WERI-Rb-1 (cell line): Measurements from ENCODE around the gene CXCR4.
"Not testable (repeated sequence)": the region's sequence is repeated elsewhere in the genome, so short reads cannot be mapped to it uniquely, and the experiment has no call there.

Source experiments
- DNase-seq: peaks from one replicate; pipeline ENCODE4 v3.0.0-alpha.2; 2020
- H3K27ac ChIP-seq: fragments of 250-450 bp; sonication (Bioruptor Pico); 2 replicates; pipeline ENCODE4 v1.5.1; 2020; ENCODE audit warnings: mild to moderate bottlenecking, moderate library complexity
- H3K27me3 ChIP-seq: fragments of 250-450 bp; sonication (Bioruptor Pico); 2 replicates; pipeline ENCODE4 v1.5.1; 2021; ENCODE audit warnings: mild to moderate bottlenecking, low read depth, moderate library complexity; ENCODE audit not compliant: insufficient read depth, severe bottlenecking
- H3K36me3 ChIP-seq: fragments of 250-450 bp; sonication (Bioruptor Pico); 2 replicates; pipeline ENCODE4 v1.5.1; 2020; ENCODE audit warnings: mild to moderate bottlenecking, moderate library complexity
- H3K4me3 ChIP-seq: 2 replicates; pipeline ENCODE4 v1.5.1; 2011; ENCODE audit warnings: low read depth, mild to moderate bottlenecking, control low read depth, low read length
- H3K9me3 ChIP-seq: fragments of 250-450 bp; sonication (Bioruptor Pico); 2 replicates; pipeline ENCODE4 v1.5.1; 2021; ENCODE audit warnings: mild to moderate bottlenecking, moderate library complexity; ENCODE audit not compliant: severe bottlenecking
- TF ChIP-seq, protein P1 (sequence below): IDR thresholded peaks from 2 replicates; pipeline ENCODE4 v1.5.1; 2011; ENCODE audit warnings: low read depth, mild to moderate bottlenecking, control low read depth, inconsistent platforms, low read length

Gene CXCR4

DNA sequence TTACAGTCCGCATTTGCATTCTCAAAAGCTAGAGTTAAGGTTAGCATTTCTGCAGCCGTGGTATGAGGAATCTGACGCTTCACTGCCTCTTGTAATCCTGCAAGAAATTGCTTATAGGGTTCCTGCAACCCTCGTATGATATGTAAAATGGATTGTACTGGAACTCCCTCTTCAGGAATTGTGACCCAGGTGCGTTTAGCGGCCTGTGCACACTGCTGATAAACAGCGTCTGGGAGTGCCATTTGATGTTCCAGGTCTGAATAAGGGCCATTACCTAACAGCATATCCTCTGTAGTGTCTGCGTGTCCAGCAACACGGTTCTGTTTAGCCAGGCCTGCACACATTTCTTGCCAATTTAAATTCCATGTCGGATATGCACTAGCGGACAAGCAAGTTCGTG is 42.5 kb downstream of the CXCR4 start:
- no peak overlapping the region for H3K27ac ChIP-seq
- no peak for DNase-seq
- H3K27me3 ChIP-seq, result no peaks in the 10 kb centered on the region
- TF ChIP-seq, protein P1, sequence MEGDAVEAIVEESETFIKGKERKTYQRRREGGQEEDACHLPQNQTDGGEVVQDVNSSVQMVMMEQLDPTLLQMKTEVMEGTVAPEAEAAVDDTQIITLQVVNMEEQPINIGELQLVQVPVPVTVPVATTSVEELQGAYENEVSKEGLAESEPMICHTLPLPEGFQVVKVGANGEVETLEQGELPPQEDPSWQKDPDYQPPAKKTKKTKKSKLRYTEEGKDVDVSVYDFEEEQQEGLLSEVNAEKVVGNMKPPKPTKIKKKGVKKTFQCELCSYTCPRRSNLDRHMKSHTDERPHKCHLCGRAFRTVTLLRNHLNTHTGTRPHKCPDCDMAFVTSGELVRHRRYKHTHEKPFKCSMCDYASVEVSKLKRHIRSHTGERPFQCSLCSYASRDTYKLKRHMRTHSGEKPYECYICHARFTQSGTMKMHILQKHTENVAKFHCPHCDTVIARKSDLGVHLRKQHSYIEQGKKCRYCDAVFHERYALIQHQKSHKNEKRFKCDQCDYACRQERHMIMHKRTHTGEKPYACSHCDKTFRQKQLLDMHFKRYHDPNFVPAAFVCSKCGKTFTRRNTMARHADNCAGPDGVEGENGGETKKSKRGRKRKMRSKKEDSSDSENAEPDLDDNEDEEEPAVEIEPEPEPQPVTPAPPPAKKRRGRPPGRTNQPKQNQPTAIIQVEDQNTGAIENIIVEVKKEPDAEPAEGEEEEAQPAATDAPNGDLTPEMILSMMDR, result peak; percentile 18; the same call in 1 of the 2 replicates
- no peaks in the 10 kb centered on the region for H3K36me3 ChIP-seq
- H3K4me3 ChIP-seq, result no peak overlapping the region
- no peaks in the 10 kb centered on the region for H3K9me3 ChIP-seq

DNA sequence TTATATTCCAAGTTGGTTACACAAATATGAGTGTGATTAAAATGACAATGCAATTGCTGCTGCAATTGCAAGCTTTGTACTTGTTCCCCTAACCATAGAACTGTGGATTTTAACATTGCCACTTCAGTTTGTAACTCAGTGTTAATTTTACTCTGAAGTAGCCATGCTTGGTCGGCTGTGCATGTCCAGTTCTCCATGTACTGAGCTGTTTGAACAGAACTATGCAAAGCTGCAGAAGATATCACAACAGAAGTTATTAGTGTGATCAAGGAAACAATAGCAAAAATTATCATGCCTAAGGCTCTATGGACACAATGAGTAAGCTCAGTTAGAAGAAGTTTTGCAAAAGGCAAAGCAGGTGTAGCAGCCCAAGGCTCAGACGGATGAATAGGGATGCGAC is 45.3 kb downstream of the CXCR4 start:
- no peak for DNase-seq
- TF ChIP-seq, protein P1, result no peak

DNA sequence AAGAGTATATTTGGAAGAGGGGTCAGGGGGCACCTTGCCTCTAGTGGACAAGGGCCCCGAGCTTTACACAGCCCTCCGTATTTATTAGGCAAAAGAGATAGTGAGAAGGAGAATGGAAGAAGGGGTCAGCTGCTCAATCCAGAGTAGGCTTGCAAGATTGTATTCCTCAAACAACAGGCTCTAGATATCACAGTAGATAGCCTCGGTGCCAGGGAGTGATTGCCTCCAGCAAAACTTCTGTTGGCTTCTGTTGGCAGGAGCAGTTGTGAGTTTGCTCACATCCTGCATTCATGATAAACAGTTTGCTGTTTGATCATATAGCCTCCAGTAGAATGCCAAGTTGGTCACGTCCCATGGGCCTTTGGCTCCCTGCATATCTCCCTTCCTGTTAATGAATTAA is 46.1 kb downstream of the CXCR4 start:
- H3K27ac ChIP-seq, H3K4me3 ChIP-seq, H3K27me3 ChIP-seq, DNase-seq, H3K9me3 ChIP-seq, H3K36me3 ChIP-seq: not testable (repeated sequence)

More for the DNA sequence above, 45.3 kb downstream of the CXCR4 start:
- Histone ChIP-seq H3K9me3 (no peaks in the 10 kb centered on the region), H3K27me3 (no peaks in the 10 kb centered on the region), H3K4me3 (no peak overlapping the region), H3K36me3 (no peaks in the 10 kb centered on the region), H3K27ac (no peak overlapping the region)

DNA sequence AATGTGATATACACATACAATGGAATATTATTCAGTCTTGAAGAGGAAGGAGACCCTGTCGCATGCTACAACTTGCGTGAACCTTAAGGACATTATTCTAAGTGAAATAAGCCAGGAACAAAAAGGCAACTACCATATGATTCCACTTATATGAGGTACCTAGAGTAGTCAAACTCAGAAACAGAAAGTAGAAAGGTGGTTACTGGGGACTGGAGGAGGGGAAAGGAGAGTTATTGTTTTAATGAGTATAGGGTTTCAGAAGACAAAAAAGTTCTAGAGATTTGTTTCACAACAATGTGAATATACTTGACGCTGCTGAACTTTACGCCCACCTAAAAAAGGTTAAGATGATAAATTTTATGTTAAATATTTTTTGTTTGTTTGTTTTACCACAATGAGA is 47.0 kb downstream of the CXCR4 start:
- Histone ChIP-seq H3K27me3 (no peaks in the 10 kb centered on the region), H3K36me3 (no peaks in the 10 kb centered on the region), H3K9me3 (no peaks in the 10 kb centered on the region), H3K27ac (no peak overlapping the region), H3K4me3 (no peak overlapping the region)
- DNase-seq, result no peak
- TF ChIP-seq, protein P1, result no peak

DNA sequence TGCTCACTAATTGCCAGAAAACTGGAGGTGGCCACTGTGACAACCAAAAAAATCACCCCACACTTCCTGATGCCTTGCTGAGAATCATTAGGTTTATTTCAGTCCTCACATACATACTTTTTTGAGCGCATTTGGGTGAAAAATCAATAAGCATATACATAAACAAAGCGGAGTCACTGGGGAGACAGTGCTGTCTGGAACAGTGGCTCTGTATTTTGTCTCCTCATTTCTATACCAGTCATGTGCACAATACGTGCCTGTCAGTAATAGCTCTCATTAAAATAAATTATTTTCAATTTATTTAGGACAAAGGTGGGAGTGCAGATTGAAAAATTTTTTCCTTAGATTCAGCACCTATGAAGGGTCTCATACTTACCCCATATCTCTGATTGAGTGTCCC is 48.2 kb downstream of the CXCR4 start:
- Histone ChIP-seq H3K27ac (no peak overlapping the region), H3K27me3 (no peaks in the 10 kb centered on the region), H3K9me3 (no peaks in the 10 kb centered on the region), H3K36me3 (no peaks in the 10 kb centered on the region), H3K4me3 (no peak overlapping the region)
- no peak for DNase-seq
- TF ChIP-seq, protein P1, result no peak

DNA sequence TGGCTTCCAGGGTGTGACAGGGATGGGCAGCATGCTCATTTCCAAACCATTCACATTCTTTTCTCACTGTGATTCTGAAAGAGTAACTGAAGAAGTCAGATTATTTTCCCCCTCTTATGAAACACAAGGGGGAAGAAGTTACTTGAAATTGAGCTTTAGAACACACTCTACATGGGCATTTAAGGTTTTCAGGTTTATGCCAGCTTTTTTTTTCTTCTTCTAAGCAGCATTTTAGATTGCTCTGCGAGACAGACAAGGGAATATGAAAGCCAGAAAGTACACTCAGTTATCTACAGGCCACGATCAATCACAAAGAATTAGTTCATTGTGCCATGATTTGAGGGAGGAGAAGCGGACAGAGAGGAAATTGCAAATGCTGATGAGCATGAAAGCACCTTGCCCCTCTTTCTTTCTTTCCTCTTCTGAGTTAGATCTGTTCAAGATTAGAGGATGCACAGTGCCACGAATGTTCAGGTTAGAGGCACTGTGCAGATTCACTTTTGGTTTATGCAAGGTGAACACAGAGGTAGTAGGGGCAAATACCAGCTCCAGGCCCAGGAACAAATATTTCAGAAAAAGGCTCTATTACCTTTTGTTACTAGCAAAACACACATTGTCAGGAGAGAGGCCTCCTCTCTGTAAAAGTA is 49.2 kb downstream of the CXCR4 start:
- Histone ChIP-seq H3K9me3 (no peaks in the 10 kb centered on the region), H3K36me3 (no peaks in the 10 kb centered on the region), H3K27ac (no peak overlapping the region), H3K27me3 (no peaks in the 10 kb centered on the region), H3K4me3 (no peak overlapping the region)
- TF ChIP-seq, protein P1, result no peak
- DNase-seq, result no peak
